Natural killer cell (primary cell): ENCODE data around the gene RANBP1. TPM values are rescaled to one million over a fixed set of nuclear protein-coding genes. Genes with fewer than 3 reads are reported as not detected.

Experiments
- ATAC-seq, 3 donors: fragments of 150-1000 bp in 2 of 3; fragments of 200-7000 bp in 1 of 3; cut with Tn5 transposase; 1 replicate in 1 of 3; 2 replicates in 2 of 3; pipeline ENCODE4 v1.10.0; 2021; ENCODE audit warnings: mild to moderate bottlenecking in 2 of 3, moderate library complexity in 2 of 3
- DNase-seq, 2 donors: peaks; one replicate each; pipeline versions ENCODE4 v3.0.0 to v3.0.0-alpha.2; 2013 to 2021; ENCODE audit warnings: mixed read lengths in 1 of 2
- H3K27ac ChIP-seq: one replicate; pipeline ENCODE4 v1.5.1; 2013; ENCODE audit warnings: mild to moderate bottlenecking, low read length
- H3K27me3 ChIP-seq: one replicate; pipeline ENCODE4 v1.6.1; 2013; ENCODE audit warnings: low read length; ENCODE audit not compliant: control insufficient read depth, insufficient read depth
- H3K36me3 ChIP-seq: one replicate; pipeline ENCODE4 v1.6.1; 2013; ENCODE audit warnings: low read length; ENCODE audit not compliant: control insufficient read depth, insufficient read depth
- H3K4me1 ChIP-seq: one replicate; pipeline ENCODE4 v1.6.1; 2013; ENCODE audit warnings: low read length; ENCODE audit not compliant: control insufficient read depth, insufficient read depth
- H3K4me3 ChIP-seq: one replicate; pipeline ENCODE4 v1.5.1; 2013; ENCODE audit warnings: low read length
- H3K9me3 ChIP-seq: one replicate; pipeline ENCODE4 v1.6.1; 2013; ENCODE audit warnings: low read length; ENCODE audit not compliant: control insufficient read depth, insufficient read depth
- H3K27ac Mint-ChIP-seq, 2 donors: one replicate each; pipeline ENCODE4 v1.8.0; 2022; ENCODE audit warnings: mild to moderate bottlenecking in 2 of 2, mixed read lengths in 2 of 2, moderate library complexity in 1 of 2
- H3K27me3 Mint-ChIP-seq, 2 donors: one replicate each; pipeline ENCODE4 v1.8.0; 2022; ENCODE audit warnings: low read depth in 2 of 2, mixed read lengths in 2 of 2
- H3K36me3 Mint-ChIP-seq: one replicate; pipeline ENCODE4 v1.8.0; 2022; ENCODE audit warnings: mixed read lengths
- H3K4me1 Mint-ChIP-seq, 2 donors: one replicate each; pipeline ENCODE4 v1.8.0; 2022; ENCODE audit warnings: mixed read lengths in 2 of 2
- H3K4me3 Mint-ChIP-seq: one replicate; pipeline ENCODE4 v1.8.0; 2022; ENCODE audit warnings: mild to moderate bottlenecking, moderate library complexity, mixed read lengths
- H3K9me3 Mint-ChIP-seq, 2 donors: one replicate each; pipeline ENCODE4 v1.8.0; 2022; ENCODE audit warnings: mixed read lengths in 2 of 2
- WGBS: methylation state at CpG from one replicate; pipeline ENCODE4 v1.1.7; 2013; ENCODE audit warnings: missing lambda C conversion rate; ENCODE audit not compliant: insufficient coverage; 5-methylcytosine and 5-hydroxymethylcytosine counted together
- intact Hi-C: fragments of 100-400 bp; cut with micrococcal nuclease; formaldehyde crosslinking; loops from one replicate; pipeline ENCODE4 v1.14.2; 2022
- total RNA-seq, 4 donors: library from RNA; stranded (reverse); fragments of 120-200 nt in 1 of 4; gene quantifications; one replicate each; pipeline versions ENCODE4 v1.2.3 to v1.2.4, GENCODE V29; 2013 to 2022
- TF ChIP-seq, protein P1 (sequence below): fragments of 200-600 bp; IDR thresholded peaks from one replicate; pipeline ENCODE4 v1.8.0; 2022; ENCODE audit warnings: antibody characterized with exemption

Gene RANBP1
- total RNA-seq, 3 donors from 2014 or later (not counting 1 experiment from before 2014, with no cell fraction given): 54.0 to 61.0 (median 56.3) TPM

DNA sequence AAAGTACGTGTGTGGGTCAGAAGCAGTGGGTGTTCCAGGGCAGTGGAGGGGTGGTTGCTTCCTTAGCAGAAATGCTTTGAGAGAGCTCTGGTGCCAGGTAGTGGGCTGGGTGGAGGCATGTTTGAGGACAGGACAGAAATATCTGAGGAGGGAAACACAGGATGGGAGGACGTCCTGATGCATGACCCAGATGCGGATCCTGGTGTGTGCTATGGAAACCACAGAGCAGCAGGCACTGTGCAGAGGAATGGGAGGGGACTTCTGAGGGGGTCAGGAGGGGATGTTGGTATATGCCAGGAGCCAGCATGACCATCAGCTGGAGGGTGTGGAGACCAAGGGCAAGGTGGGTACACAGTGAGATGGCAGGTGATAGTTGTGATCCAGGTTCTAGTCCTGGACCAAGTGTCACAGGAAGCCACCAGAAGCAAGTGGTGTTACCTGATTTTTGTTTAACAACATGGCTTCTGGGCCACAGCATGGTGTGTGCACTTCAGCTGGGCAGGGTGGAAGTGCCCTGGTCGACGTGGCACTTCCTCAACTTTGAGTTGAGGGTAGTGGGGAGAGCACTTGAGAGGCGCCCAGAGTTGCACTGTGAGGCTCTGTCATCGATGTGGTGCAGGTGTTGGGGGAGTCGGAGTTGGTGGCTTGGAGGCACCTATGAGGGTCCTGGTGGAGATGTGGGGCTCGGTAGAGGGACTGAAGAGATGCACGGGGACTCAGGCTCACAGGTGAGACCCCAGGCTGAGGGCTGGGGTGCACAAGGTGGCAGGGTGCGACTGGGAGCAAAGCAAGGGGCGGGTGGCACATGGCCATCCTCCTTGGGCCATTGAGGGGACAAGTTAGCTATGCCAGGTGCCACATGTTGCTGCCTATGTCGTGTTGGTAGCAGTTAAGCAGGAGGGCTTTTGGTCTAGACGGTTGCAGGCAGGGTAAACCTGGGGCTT lies 28.3 kb upstream of the RANBP1 start:
- Histone ChIP-seq H3K27ac (no peak overlapping the region), H3K36me3 (peaks cover 59% of the 10 kb centered on the region), H3K4me1 (peaks cover 79% of the 10 kb centered on the region), H3K27me3 (no peaks in the 10 kb centered on the region), H3K4me3 (no peak overlapping the region), H3K9me3 (no peaks in the 10 kb centered on the region)
- Mint-ChIP-seq H3K9me3 (no peaks in the 10 kb centered on the region), H3K4me3 (peak overlapping the region; percentile 73), H3K27me3 (no peaks in the 10 kb centered on the region), H3K4me1 (peaks cover 53 to 55% of the 10 kb centered on the region in 2 donors), H3K27ac (peak overlapping the region; percentile 29 to 58), H3K36me3 (peaks cover 6% of the 10 kb centered on the region)
- DNase-seq (peak in 1 of 2 donors; percentile 53), ATAC-seq (peak; percentile 58 to 76 (median 64))
- 75% methylated on average over 14 of the region's 14 CpGs for WGBS
- TF ChIP-seq, protein P1, sequence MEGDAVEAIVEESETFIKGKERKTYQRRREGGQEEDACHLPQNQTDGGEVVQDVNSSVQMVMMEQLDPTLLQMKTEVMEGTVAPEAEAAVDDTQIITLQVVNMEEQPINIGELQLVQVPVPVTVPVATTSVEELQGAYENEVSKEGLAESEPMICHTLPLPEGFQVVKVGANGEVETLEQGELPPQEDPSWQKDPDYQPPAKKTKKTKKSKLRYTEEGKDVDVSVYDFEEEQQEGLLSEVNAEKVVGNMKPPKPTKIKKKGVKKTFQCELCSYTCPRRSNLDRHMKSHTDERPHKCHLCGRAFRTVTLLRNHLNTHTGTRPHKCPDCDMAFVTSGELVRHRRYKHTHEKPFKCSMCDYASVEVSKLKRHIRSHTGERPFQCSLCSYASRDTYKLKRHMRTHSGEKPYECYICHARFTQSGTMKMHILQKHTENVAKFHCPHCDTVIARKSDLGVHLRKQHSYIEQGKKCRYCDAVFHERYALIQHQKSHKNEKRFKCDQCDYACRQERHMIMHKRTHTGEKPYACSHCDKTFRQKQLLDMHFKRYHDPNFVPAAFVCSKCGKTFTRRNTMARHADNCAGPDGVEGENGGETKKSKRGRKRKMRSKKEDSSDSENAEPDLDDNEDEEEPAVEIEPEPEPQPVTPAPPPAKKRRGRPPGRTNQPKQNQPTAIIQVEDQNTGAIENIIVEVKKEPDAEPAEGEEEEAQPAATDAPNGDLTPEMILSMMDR: no peak
- intact Hi-C loops: no loop called here

DNA sequence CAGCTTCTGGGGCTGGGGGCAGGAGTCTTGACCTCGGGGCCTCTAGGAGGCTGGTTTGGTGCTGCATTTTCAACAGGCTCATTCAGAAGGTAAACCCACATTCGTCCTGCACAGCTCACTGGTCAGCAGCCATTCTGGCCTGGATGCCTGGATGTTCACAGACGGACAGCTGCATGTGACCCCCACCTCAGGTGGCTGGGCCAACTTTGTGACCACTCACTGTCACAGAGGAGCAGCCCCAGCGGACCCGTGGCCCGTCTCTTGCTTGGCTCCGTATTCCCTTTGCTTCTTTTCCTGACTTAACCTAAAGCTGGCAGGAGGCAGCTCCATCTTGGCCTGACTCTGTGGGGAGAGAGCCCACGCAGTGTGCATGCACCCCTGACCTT lies 27.6 kb upstream of the RANBP1 start:
- Histone ChIP-seq H3K27me3 (no peaks in the 10 kb centered on the region), H3K36me3 (peaks cover 62% of the 10 kb centered on the region), H3K9me3 (no peaks in the 10 kb centered on the region), H3K4me3 (no peak overlapping the region), H3K4me1 (peaks cover 85% of the 10 kb centered on the region), H3K27ac (no peak overlapping the region)
- Mint-ChIP-seq H3K9me3 (no peaks in the 10 kb centered on the region), H3K27ac (no peak overlapping the region), H3K4me1 (peaks cover 46 to 49% of the 10 kb centered on the region in 2 donors), H3K27me3 (no peaks in the 10 kb centered on the region), H3K4me3 (no peak overlapping the region), H3K36me3 (peaks cover 6% of the 10 kb centered on the region)
- TF ChIP-seq, protein P1: no peak
- 97% methylated on average over 8 of the region's 8 CpGs for WGBS
- intact Hi-C loops: no loop called here
- ATAC-seq (no peak), DNase-seq (no peak)

DNA sequence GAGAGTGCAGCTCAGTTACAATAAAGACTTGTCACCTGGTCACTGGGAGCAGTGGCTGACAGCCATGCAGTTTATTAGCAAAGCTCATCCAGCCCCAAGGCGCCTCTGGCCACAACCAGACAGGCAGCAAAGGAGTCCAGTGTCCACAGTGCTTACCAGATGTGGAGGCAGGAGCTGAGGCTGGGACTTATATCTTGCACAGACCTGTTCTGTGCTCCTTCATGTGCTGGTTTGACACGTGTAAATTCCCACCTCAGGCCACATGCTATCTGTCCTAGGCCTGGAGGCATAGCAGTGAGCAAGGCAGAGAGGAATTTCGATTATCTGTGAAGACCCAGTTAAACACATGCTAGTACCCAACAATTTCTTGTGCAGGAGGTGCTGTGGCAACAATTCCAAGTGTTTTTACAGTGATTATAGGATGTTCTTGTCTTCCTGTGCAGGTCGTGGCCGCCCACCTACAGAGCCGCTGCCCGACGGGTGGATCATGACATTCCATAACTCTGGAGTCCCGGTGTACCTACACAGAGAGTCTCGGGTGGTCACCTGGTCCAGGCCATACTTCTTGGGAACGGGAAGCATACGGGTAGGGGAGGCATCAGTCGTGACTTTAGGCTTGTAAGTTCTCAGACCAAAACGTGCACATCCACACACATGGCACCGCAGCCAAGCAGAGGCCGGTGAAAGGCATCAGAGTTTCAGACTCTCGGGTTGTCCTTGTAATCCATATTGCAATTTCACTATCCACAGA lies 26.5 kb upstream of the RANBP1 start:
- Mint-ChIP-seq H3K27ac (no peak overlapping the region), H3K27me3 (no peaks in the 10 kb centered on the region), H3K9me3 (no peaks in the 10 kb centered on the region), H3K4me1 (peaks cover 35 to 38% of the 10 kb centered on the region in 2 donors), H3K4me3 (no peak overlapping the region), H3K36me3 (peaks cover 6% of the 10 kb centered on the region)
- WGBS: 98% methylated on average over 17 of the region's 17 CpGs
- Histone ChIP-seq H3K9me3 (no peaks in the 10 kb centered on the region), H3K4me1 (peaks cover 92% of the 10 kb centered on the region), H3K4me3 (no peak overlapping the region), H3K27me3 (no peaks in the 10 kb centered on the region), H3K27ac (no peak overlapping the region), H3K36me3 (peaks cover 73% of the 10 kb centered on the region)
- no peak for ATAC-seq
- intact Hi-C loops: no loop called here
- no peak for DNase-seq
- TF ChIP-seq, protein P1: no peak
